ENCODE measurements around the gene GBP7.
"Not testable (repeated sequence)": the region's sequence is repeated elsewhere in the genome, so short reads cannot be mapped to it uniquely, and the experiment has no call there.

The GBP7 gene

DNA sequence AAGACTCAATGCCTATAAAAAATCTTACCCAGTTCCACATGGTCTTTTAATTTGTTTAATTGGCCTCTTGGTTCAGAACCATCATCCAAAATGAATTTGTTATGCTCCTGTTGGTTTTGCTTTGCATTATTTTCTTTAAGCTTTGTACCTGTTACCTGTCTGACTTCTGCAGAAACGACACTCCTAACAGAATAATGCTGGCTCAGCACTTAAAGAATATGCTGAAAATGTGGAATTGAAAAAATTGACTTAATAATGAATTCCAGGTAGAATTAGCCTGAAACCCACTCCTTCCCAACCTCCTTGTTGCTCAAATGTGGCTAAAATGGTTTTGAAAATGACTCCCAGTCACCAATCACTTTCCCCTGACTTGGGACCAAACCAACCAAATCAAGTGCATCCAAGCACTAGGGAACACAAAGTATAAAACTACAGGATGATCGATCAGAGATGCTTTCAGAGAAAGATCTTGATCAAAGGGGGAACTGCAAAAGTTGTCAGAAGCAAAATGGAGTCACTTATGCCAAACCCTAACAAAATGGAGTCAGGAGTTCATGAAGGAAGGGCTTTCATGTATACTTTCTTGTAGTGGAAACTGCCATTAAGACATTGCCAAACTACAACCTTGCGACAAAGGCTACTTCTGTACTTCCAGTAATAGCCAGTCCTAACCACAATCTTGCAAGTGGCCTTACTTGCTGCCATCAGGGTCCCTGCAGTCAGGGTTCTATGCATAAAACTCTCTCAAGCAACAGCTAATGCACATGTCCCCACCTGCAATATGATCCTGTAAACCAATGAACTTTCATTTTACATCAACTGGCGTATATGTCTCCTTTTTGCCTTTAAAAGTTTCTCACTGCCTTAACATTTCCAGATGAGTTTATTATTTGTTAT lies 5.4 kb downstream of the GBP7 start:
- no peak for DNase-seq

- DNase-seq, result no peak
These were observed 6.6 kb downstream of the GBP7 start for GRCh38 chr1:89169166-89169565.

GRCh38 chr1:89167590-89168230 lies 8.1 kb downstream of the GBP7 start:
- DNase-seq, result no peak

- DNase-seq, result no peak
These were observed 9.1 kb downstream of the GBP7 start for GRCh38 chr1:89166705-89167104.

GRCh38 chr1:89165811-89166210 lies 10.0 kb downstream of the GBP7 start:
- no peak for DNase-seq

DNA sequence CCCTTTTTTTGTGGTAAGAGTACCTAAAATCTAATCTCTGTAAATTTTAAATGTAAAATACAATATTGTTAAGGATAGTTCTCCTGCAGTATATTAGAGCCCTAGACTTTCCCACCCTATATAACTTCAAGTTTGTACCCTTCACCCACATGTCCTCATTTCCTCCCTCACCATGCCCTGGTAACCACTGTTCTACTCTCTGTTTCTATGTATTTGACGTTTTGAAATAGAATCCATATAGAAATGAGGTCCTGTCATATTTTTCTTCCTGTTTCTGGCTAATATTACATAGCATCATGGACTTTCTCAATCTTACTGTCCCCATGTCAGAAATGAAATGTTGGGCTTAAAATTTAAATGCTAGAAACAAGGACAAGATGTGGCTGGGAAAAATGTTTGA lies 24.8 kb downstream of the GBP7 start:
- no peak for DNase-seq

DNA sequence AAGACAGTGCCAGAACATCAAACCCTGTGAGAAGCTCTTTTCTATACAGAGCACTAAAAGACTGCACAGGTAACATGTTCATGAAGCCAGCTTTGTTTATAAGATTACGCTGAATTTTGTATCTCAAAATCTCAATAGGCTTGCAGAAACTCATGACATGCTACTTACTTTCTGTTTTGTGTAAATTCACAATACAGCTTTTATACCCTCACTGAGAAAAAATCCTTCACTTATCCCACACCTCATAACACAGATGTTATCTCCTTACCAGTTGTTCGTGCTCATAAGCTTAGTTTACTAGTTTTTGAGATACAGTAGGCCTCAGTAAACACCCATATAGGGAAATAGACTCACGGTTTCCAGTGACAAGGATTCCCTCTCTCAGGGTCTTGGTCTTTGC lies 25.8 kb downstream of the GBP7 start:
- DNase-seq, result no peak

GRCh38 chr1:89149229-89149628 lies 26.6 kb downstream of the GBP7 start:
- peak in 4 of 14 donors; percentile 6 to 23 (median 10) for DNase-seq

DNA sequence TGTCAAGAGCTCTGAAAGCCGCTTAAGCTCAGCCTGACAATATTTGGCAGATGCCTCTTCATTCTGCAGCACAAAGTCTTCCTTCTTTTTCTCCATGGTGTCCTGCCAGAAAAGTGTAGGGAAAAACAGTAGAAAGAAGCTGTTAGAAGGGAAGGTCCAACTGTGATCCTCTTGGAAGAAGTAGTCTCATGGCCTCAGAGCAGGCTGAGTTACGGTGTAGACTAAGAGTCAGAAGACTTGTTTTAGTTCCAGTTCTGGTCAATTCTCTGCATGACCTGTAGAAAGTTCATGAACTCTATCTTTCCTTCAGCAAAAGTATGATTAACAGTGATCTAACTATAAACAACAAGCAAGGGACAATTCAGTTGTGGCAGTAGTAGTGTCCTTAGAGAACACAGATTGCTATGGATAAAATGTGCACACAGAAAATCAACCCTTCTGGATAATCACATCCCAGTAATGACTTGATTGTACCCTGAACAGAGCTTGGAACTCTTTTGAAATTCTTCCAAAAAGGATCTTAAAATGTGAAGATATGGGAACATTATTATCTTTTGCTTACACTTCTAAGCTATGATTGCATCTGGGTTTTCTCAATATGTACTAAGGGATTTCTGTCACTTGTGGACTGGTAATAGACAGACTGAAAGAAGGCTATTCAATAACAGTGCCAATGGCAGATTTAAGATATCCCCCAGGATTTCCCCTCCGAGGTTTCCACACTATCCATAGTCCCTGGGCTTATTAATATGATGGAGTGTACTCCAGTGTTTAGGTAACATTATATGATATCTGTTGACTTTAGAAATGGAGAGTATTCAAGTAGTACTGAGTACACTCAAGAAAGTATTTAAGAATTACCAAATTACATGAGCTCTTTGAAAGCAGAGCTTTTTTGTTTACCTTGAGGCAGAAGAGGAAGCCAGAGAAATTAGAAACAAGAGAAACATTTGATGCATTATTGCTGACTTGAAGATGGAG lies 27.8 kb downstream of the GBP7 start:
- DNase-seq, result no peak

GRCh38 chr1:89146721-89147120 lies 29.1 kb downstream of the GBP7 start:
- no peak for DNase-seq

GRCh38 chr1:89143484-89143883 lies 32.3 kb downstream of the GBP7 start:
- no peak for DNase-seq

DNA sequence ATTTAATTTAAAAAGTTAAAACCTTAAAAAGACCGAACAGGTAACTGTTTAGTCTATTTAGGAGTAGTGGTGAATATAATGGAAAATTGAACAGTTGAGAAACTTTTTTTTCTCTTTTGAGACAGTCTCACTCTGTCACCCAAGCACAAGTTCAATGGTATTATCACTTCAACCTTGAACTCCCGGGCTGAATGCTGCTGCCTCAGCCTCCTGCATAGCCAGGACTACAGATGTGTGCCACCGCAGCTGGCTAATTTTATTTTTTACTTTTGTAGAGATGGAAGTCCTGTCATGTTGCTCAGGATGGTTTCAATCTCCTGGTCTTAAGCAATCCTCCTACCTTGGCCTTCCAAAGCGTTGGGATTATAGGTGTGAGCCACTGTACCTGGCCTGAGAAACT lies 33.6 kb downstream of the GBP7 start:
- no peak for DNase-seq

DNA sequence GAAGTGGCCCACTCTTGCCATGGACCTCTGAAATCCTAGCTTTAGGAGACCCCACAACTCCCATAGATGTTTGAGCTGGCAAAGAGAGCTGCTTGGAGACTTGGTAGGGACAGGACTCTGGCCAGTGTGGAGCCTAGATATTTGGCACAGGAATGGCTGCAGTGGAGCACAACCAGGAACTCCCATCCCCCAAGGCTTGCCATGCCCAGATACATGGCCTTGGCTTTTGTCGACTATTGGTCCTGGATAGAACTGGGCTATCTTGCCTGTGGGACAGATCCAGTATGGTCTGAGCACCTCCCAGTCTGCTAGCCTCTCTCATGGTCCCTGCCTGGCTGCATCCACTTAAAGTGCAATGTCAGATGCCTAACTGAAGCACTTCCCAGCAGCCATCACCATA lies 42.1 kb downstream of the GBP7 start:
- DNase-seq, result no peak

DNA sequence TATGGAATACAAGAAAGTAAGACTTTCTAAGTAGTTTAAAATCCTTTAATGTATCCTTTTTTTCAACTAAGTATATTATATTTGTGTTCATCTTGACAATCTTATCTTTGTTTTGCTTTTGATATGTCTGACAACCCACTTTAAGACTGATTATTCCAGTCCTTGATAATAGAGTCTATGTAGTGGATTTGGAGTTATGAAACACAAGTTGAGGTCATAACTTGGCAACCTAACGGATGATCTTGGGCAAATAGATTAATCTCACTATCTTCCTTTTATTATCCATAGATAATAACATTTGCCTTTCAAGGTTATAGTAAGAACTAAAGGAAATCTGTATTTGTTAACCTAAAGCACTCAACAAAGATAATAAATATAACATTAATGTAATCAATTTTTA lies 45.1 kb downstream of the GBP7 start:
- DNase-seq, result no peak

GRCh38 chr1:89129911-89130310 lies 45.9 kb downstream of the GBP7 start:
- no peak for DNase-seq

GRCh38 chr1:89128003-89128458 lies 47.8 kb downstream of the GBP7 start:
- DNase-seq, result not testable (repeated sequence)

- DNase-seq, result peak in 1 of 14 donors; percentile 31
These were observed 48.9 kb downstream of the GBP7 start for GRCh38 chr1:89126602-89127565.

GRCh38 chr1:89125913-89126580 lies 49.8 kb downstream of the GBP7 start, which contains the start of gene GBP2:
TSS of gene GBP2 (minus strand) at chr1:89126114. CDS start at chr1:89121966, 4,148 bp downstream.
- peak in 1 of 14 donors; percentile 13 for DNase-seq

DNA sequence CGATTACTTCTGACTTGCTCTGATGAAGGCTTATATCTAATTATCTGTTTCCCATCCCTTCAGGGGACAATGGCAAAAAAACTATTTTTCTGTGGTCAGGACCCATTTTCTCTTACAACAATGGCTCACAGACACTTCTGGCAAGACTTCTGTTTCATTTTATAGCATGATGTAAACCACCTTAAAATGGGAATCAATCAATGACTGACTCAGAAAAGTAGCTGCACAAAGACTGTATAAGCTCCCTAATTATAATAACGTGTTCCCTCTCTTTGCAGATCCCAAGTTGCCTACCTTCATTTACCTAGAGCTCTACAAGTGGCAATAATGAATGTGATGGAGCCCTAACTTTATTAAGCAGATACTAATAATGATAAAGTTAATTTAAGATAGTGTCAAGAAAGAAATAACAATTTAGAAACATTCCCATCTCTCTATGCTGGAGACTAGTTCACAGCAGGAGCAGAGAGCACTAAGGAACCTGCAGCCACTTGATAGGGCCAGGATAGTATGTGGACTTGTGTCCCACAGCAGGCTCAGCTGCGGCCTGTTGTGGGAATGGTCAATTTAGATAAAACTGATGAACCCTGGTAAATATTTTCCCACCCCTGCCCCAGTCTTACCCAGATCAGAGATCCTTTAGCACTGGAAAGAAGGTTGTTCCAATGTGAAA lies 50.4 kb downstream of the GBP7 start:
- no peak for DNase-seq

- DNase-seq, result no peak
These were observed 54.2 kb downstream of the GBP7 start for GRCh38 chr1:89121641-89122040.

All from C1 segment of cervical spinal cord (tissue), 14 donors.